Cardiac muscle cell (in vitro differentiated cells and primary cell): Measurements from ENCODE around the gene CERS4. TPM values are rescaled to one million over a fixed set of nuclear protein-coding genes. Genes with fewer than 3 reads are reported as not detected.
A peak's percentile ranks its signal among the peaks of the same experiment; 100 is the strongest.
"Not testable (repeated sequence)": the region's sequence is repeated elsewhere in the genome, so short reads cannot be mapped to it uniquely, and the experiment has no call there.

Experiments
- DNase-seq, 2 donors: peaks; one replicate each; pipeline versions ENCODE4 v3.0.0 to v3.0.0-alpha.2; 2010 to 2017; ENCODE audit warnings: low read depth in 1 of 2, low spot score in 1 of 2
- H3K27ac ChIP-seq: fragments of 200-600 bp; sonication (generic); 2 replicates; pipeline ENCODE4 v1.5.1; 2016
- H3K27me3 ChIP-seq: fragments of 200-600 bp; sonication (generic); 2 replicates; pipeline ENCODE4 v1.6.0; 2016; ENCODE audit warnings: control low read depth
- H3K36me3 ChIP-seq: fragments of 200-600 bp; sonication (generic); 2 replicates; pipeline ENCODE4 v1.5.1; 2016; ENCODE audit warnings: control low read depth
- H3K4me1 ChIP-seq: fragments of 200-600 bp; sonication (generic); 2 replicates; pipeline ENCODE4 v1.8.1; 2017; ENCODE audit warnings: low read depth, mild to moderate bottlenecking, mixed run types
- H3K4me3 ChIP-seq: fragments of 200-600 bp; sonication (generic); 2 replicates; pipeline ENCODE4 v1.5.1; 2016; ENCODE audit warnings: mild to moderate bottlenecking
- H3K9me3 ChIP-seq: fragments of 200-600 bp; sonication (generic); 2 replicates; pipeline ENCODE4 v1.5.1; 2017; ENCODE audit warnings: low read depth, mild to moderate bottlenecking, control low read depth
- polyA plus RNA-seq: library from polyadenylated mRNA; unstranded; fragments of >200 nt; fragmentation: Nextera tagmentation; extraction: Ambion mirVana; gene quantifications from 2 replicates; pipeline ENCODE4 v1.2.1, GENCODE V29; 2016
- total RNA-seq: library from RNA; depleted of rRNA; stranded (reverse); fragments of >200 nt; gene quantifications from 2 replicates; pipeline ENCODE4 v1.2.3, GENCODE V29; 2016
- TF ChIP-seq, protein P1 (sequence below): IDR thresholded peaks from 2 replicates; pipeline ENCODE4 v1.5.1; 2012; ENCODE audit warnings: low read depth, mild to moderate bottlenecking, low read length

CERS4 gene
- total and polyA plus RNA-seq, 2 experiments from 2014 or later, result 56.7 to 82.7 TPM

DNA sequence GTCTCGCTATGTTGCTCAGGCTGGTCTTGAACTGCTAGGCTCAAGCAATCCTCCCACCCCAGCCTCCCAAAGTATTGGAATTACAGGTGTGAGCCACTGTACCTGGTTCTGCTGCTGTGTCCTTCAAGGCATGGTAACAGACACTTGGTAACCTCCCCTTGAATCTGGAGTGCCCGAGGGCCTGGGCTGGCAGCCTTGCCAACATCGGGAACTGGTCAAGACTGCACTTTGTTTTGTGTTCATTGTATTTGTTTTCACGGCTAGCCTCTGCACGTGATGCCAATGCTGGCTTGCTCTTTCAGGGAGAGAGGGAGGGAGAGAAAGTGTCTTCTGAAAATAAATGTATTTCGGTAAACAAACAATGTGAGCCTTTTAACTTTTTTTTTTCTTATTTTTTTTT is 12.0 kb downstream of the CERS4 start:
- DNase-seq, result no peak
- H3K36me3 ChIP-seq, result no peaks in the 10 kb centered on the region
- no peak overlapping the region for H3K27ac ChIP-seq
- TF ChIP-seq, protein P1, sequence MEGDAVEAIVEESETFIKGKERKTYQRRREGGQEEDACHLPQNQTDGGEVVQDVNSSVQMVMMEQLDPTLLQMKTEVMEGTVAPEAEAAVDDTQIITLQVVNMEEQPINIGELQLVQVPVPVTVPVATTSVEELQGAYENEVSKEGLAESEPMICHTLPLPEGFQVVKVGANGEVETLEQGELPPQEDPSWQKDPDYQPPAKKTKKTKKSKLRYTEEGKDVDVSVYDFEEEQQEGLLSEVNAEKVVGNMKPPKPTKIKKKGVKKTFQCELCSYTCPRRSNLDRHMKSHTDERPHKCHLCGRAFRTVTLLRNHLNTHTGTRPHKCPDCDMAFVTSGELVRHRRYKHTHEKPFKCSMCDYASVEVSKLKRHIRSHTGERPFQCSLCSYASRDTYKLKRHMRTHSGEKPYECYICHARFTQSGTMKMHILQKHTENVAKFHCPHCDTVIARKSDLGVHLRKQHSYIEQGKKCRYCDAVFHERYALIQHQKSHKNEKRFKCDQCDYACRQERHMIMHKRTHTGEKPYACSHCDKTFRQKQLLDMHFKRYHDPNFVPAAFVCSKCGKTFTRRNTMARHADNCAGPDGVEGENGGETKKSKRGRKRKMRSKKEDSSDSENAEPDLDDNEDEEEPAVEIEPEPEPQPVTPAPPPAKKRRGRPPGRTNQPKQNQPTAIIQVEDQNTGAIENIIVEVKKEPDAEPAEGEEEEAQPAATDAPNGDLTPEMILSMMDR, result no peak
- H3K27me3 ChIP-seq, result no peaks in the 10 kb centered on the region
- H3K9me3 ChIP-seq, result no peaks in the 10 kb centered on the region
- no peaks in the 10 kb centered on the region for H3K4me1 ChIP-seq
- H3K4me3 ChIP-seq, result no peak overlapping the region

DNA sequence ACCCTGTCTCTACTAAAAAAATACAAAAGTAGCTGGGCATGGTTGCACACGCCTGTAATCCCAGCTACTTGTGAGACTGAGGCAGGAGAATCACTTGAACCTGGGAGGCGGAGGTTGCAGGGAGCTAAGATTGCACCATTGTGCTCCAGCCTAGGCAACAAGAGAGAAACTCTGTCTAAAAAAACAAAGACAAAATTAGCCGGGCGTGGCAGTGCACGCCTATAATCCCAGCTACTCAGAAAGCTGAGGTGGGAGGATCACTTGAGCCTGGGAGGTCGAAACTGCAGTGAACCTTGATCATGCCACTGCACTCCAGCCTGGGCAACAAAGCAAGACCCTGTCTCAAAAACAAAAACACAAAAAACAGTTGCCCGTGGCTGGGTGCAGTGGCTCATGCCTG is 14.3 kb downstream of the CERS4 start:
- H3K9me3 ChIP-seq, H3K4me3 ChIP-seq, H3K36me3 ChIP-seq, H3K27ac ChIP-seq, DNase-seq, H3K4me1 ChIP-seq, H3K27me3 ChIP-seq: not testable (repeated sequence)

DNA sequence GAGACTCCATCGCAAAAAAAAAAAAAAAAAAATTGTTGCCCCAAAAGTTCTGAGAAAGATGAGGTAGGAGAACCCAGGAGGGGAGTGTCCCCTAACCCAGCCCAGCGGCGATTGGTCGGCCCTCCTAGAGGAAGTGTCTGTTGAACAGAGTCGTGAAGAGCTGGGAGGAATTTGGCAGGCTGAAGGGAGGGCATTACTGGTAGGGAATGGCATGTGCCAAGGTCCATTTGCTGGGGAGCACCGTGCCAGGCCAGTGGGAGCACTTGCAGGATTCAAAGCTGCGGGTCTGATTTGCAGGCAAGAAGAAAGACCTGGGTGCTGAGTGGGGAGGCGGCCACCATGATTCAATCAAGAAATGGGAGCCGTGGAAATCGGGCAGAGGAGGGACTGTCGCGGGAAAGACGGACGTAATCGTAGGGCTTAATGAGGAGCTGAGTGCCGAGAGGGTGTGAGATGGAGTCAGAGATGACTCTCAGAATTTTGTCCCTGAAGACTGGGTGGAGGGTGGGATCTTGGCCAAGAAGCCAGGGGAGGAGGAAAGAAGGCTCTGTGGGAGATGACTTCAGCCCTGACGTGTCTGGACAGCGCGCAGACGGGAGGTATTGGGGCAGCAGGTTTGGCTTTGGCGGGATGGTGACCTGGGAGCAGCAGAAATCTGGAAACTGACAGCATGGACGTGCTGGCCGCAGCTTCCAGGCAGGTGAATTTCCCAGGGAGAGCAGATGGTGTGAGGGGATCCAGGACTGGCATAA is 15.4 kb downstream of the CERS4 start:
- peak in 1 of 2 donors; percentile 30 for DNase-seq
- Histone ChIP-seq H3K4me1 (no peaks in the 10 kb centered on the region), H3K27ac (no peak overlapping the region), H3K36me3 (no peaks in the 10 kb centered on the region), H3K27me3 (no peaks in the 10 kb centered on the region), H3K9me3 (no peaks in the 10 kb centered on the region), H3K4me3 (no peak overlapping the region)
- TF ChIP-seq, protein P1, result no peak

DNA sequence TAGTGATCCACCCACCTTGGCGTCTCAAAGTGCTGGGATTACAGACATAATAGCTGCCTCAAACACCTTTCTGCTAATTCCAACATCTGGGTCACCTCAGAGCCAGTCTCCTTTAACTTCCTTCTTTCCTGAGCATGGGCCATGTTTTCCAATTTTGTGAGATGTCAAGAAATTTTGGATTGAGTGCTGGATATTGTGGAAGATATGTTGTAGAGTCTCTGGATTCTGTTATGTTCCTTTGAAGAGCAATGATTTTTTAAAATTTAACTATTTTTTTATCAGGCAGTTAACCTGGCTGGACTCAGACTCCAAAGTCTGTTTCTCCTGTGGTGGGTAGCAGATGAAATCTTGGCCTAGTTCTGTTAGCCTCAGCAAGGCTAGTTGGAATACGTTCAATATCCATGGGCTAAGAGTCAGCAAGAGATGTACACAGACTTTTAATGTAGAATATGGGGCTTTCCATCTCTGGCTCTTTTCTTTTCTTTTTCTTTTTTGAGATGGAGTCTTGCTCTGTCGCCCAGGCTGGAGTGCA is 22.0 kb downstream of the CERS4 start:
- H3K4me1 ChIP-seq, result no peaks in the 10 kb centered on the region
- DNase-seq, result no peak
- no peak overlapping the region for H3K4me3 ChIP-seq
- TF ChIP-seq, protein P1, result no peak
- no peaks in the 10 kb centered on the region for H3K9me3 ChIP-seq
- no peaks in the 10 kb centered on the region for H3K36me3 ChIP-seq
- no peaks in the 10 kb centered on the region for H3K27me3 ChIP-seq
- no peak overlapping the region for H3K27ac ChIP-seq

DNA sequence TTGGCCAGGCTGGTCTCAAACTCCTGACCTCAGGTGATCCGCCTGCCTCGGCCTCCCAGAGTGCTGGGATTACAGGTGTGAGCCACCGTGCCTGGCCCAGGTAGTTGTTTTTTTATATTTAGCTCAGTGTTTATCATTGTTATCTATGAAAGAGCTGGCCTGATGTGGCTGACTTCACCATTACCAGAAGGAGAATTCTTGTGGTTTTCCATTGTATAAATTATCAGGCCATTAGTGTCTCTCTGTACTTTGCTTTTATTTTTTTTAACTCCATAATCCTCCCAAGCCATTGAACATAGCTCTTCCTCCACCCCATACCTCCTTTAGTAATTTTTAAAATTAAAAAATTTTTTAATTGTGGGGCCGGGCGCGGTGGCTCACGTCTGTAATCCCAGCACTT is 24.2 kb downstream of the CERS4 start:
- no peak overlapping the region for H3K4me3 ChIP-seq
- DNase-seq, result no peak
- H3K4me1 ChIP-seq, result peaks cover 4% of the 10 kb centered on the region
- no peaks in the 10 kb centered on the region for H3K27me3 ChIP-seq
- H3K9me3 ChIP-seq, result no peaks in the 10 kb centered on the region
- no peaks in the 10 kb centered on the region for H3K36me3 ChIP-seq
- H3K27ac ChIP-seq, result no peak overlapping the region
- TF ChIP-seq, protein P1, result no peak

DNA sequence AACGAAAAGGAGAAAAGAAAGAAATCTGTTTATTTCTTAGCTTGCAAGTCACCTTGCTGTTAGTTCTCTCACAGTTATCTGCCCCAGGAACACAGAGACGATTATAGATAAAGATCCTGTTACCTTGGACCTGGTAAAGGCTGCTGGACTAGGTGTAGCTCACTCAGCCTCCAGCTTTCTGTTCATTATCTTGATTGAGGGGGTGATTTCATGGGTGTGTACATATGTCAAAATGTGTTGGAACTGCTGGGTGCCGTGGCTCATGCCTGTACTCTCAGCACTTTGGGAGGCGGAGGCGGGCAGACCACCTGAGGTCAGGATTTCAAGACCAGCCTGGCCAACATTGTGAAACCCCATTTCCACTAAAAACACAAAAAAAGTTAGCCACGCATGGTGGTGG is 27.9 kb downstream of the CERS4 start:
- DNase-seq, result no peak
- H3K4me3 ChIP-seq, result no peak overlapping the region
- no peaks in the 10 kb centered on the region for H3K9me3 ChIP-seq
- peaks cover 19% of the 10 kb centered on the region for H3K4me1 ChIP-seq
- no peaks in the 10 kb centered on the region for H3K36me3 ChIP-seq
- no peaks in the 10 kb centered on the region for H3K27me3 ChIP-seq
- TF ChIP-seq, protein P1, result no peak
- H3K27ac ChIP-seq, result no peak overlapping the region
